HEK293T (cell line): Measurements from ENCODE around the gene UBAC1.
"Not testable (repeated sequence)": the region's sequence is repeated elsewhere in the genome, so short reads cannot be mapped to it uniquely, and the experiment has no call there.

ENCODE experiments used
- ARNT ChIP-seq: fragments of 450-650 bp; IDR thresholded peaks from 2 replicates; pipeline ENCODE4 v1.6.1; 2017; ENCODE audit warnings: mild to moderate bottlenecking
- BHLHE40 ChIP-seq: fragments of 450-650 bp; IDR thresholded peaks from 2 replicates; pipeline ENCODE4 v1.6.1; 2016; ENCODE audit warnings: mild to moderate bottlenecking, moderate library complexity, borderline replicate concordance
- CTBP1 ChIP-seq: fragments of 450-650 bp; IDR thresholded peaks from 2 replicates; pipeline ENCODE4 v1.6.1; 2016; ENCODE audit warnings: borderline replicate concordance
- ELF4 ChIP-seq: fragments of 450-650 bp; IDR thresholded peaks from 2 replicates; pipeline ENCODE4 v1.6.1; 2017; ENCODE audit warnings: antibody characterized with exemption
- FOXA1 ChIP-seq: fragments of 450-650 bp; IDR thresholded peaks from 2 replicates; pipeline ENCODE4 v1.6.1; 2016; ENCODE audit warnings: mild to moderate bottlenecking
- FOXM1 ChIP-seq: fragments of 450-650 bp; IDR thresholded peaks from 2 replicates; pipeline ENCODE4 v1.6.1; 2017; ENCODE audit warnings: mild to moderate bottlenecking, borderline replicate concordance
- LEF1 ChIP-seq: fragments of 450-650 bp; IDR thresholded peaks from 2 replicates; pipeline ENCODE4 v1.6.1; 2017; ENCODE audit warnings: mild to moderate bottlenecking, borderline replicate concordance
- NFRKB ChIP-seq: fragments of 450-650 bp; IDR thresholded peaks from 2 replicates; pipeline ENCODE4 v1.6.1; 2016; ENCODE audit warnings: mild to moderate bottlenecking, moderate library complexity
- SP1 ChIP-seq: fragments of 450-650 bp; IDR thresholded peaks from 2 replicates; pipeline ENCODE4 v1.6.1; 2017
- SUZ12 ChIP-seq: fragments of 450-650 bp; IDR thresholded peaks from 2 replicates; pipeline ENCODE4 v1.6.1; 2016; ENCODE audit warnings: mild to moderate bottlenecking
- ZNF384 ChIP-seq: fragments of 450-650 bp; IDR thresholded peaks from 2 replicates; pipeline ENCODE4 v1.6.1; 2016
- TF ChIP-seq, protein P1 (sequence below): fragments of 450-650 bp; IDR thresholded peaks from 2 replicates; pipeline ENCODE4 v1.6.1; 2016

DNA sequence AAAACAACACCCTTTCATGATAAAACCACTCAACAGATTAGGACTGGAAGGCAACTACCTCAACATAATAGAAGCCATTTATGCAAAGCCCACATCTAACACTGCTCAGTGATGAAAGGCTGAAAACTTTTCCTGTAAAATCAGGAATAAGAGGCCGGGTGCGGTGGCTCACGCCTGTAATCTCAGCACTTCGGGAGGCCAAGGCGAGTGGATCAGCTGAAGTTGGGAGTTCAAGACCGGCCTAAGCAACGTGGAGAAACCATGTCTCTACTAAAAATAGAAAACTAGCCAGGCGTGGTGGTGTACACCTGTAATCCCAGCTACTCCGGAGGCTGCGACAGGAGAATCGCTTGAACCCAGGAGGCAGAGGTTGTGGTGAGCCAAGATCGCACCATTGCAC is 44.9 kb downstream of the UBAC1 start:
- not testable (repeated sequence) for TF ChIP-seq FOXM1, SUZ12, FOXA1, BHLHE40, CTBP1, SP1, ELF4, LEF1, NFRKB, ZNF384, ARNT
- TF ChIP-seq, protein P1, sequence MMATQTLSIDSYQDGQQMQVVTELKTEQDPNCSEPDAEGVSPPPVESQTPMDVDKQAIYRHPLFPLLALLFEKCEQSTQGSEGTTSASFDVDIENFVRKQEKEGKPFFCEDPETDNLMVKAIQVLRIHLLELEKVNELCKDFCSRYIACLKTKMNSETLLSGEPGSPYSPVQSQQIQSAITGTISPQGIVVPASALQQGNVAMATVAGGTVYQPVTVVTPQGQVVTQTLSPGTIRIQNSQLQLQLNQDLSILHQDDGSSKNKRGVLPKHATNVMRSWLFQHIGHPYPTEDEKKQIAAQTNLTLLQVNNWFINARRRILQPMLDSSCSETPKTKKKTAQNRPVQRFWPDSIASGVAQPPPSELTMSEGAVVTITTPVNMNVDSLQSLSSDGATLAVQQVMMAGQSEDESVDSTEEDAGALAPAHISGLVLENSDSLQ, result not testable (repeated sequence)
